Fibroblast of skin of left quadriceps (primary cell): ENCODE measurements around the gene SH3BP4.
A peak's percentile ranks its signal among the peaks of the same experiment; 100 is the strongest.

Experiments
- DNase-seq, 2 experiments: peaks; one replicate each; pipeline ENCODE4 v3.0.0-alpha.2; 2013; ENCODE audit warnings: low read depth in 2 of 2

The SH3BP4 gene, protein sequence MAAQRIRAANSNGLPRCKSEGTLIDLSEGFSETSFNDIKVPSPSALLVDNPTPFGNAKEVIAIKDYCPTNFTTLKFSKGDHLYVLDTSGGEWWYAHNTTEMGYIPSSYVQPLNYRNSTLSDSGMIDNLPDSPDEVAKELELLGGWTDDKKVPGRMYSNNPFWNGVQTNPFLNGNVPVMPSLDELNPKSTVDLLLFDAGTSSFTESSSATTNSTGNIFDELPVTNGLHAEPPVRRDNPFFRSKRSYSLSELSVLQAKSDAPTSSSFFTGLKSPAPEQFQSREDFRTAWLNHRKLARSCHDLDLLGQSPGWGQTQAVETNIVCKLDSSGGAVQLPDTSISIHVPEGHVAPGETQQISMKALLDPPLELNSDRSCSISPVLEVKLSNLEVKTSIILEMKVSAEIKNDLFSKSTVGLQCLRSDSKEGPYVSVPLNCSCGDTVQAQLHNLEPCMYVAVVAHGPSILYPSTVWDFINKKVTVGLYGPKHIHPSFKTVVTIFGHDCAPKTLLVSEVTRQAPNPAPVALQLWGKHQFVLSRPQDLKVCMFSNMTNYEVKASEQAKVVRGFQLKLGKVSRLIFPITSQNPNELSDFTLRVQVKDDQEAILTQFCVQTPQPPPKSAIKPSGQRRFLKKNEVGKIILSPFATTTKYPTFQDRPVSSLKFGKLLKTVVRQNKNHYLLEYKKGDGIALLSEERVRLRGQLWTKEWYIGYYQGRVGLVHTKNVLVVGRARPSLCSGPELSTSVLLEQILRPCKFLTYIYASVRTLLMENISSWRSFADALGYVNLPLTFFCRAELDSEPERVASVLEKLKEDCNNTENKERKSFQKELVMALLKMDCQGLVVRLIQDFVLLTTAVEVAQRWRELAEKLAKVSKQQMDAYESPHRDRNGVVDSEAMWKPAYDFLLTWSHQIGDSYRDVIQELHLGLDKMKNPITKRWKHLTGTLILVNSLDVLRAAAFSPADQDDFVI

DNA sequence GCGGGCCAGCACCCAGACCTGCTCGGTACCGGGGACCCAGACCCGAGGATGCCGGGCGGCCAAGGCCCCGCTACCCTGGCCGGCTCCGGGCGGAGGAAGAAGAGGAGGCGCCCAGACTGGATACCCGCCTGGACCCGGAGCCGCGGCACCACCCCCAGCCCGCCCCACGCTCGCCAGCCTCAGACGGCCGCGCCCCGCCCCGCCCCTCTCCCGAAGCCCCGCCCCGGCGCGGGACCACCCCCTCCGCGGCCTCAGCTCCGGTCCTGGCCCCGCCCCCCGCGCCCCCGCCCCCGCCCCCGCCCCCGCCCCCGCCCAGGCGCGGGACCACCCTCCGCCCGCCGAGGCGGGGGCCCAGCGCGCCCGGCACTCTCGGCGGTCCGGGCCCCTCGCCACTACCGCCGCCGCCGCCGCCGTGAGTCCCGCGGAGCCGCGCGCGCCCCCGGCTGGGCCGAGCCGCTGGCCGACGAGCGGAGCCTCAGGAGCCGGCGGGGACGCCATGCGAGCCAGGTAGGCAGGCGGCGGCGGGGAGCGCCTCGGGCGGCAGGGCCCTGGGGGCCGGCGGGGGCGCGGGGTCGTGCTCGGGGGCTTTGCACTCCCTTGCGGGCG is at the start of gene SH3BP4:
TSS of gene SH3BP4 (plus strand) at position 354 of the 606 bp plus-strand sequence. CDS start 82,986 bp downstream, outside the sequence.
- peak; percentile 64 to 67 for DNase-seq

DNA sequence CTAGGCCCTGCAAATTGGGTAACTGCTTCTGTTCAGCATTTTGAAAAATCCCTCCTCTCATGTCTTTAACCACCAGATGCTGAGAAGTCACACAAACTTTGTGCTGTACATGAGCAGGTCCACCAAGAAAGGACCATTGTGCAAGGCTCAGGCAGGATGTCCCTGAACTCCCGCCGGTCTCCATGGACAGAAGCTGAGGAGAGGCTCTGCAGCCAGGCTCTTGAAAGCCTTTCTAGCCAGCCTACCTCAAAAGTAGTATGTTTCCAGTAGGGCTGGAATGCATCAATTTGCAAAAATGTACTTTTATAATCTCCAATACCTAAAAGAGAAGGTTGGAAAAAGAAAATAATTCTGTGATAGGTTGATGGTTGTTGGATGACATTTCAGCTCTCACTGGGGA is 47.0 kb upstream of the SH3BP4 start:
- DNase-seq = no peak

DNA sequence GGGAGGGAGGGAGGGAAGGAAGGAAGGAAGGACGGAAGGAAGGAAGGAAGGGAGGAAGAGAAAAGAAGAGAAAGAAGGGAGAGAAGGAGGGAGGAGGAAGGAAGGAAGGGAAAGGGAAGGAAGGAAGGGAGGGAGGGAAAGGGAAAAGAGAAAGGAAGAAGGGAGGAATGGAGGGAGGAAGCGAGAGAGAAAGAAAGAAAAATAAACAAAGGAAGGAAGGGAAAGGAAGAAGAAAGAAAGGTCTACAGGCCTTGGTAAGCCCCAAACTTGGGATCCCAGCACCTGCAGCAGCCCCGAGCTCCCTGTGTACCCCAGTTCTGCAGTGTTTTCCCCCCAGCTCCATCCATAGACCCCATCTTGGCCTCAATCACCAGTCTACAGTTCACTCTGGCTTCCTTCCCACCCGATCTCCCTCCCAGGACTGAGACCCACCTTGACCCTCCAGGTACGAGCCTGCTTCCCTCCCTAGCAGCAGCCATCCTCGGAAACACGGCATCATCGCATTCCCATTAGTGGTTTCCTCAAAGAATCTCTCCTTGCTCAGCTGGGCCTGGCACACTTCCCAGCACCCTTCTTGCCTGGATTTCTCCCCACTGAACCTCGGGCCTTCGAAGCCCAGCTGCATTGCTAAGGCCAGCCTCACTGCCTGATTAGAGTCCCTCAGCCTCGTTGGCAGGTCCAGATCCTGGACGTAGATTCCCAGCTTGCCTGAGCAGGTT is 46.1 kb upstream of the SH3BP4 start:
- DNase-seq = peak; percentile 17 to 26

DNA sequence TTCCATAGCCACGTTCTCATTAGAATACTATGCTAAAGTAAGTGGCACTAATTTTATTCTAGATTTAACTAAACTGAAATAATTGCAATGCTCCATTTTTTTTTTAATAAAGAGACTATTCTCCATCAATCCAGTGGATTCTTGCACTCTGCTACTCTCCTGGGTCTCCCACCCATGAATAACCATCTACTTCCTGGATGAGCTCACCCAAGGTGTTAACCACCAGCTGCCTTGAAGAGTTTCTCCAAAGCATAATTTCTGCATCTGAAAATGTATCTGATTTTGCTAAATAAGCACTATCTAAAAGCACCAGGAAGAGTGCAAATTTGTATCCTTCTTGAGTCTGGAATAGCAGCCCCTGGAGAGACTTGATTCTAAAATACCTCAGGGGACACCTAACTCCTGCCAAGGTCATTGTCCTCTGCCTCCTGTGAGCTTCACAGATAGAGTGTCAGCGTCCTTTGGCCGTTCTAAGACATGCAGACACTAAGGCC is 41.6 kb upstream of the SH3BP4 start:
- no peak for DNase-seq

DNA sequence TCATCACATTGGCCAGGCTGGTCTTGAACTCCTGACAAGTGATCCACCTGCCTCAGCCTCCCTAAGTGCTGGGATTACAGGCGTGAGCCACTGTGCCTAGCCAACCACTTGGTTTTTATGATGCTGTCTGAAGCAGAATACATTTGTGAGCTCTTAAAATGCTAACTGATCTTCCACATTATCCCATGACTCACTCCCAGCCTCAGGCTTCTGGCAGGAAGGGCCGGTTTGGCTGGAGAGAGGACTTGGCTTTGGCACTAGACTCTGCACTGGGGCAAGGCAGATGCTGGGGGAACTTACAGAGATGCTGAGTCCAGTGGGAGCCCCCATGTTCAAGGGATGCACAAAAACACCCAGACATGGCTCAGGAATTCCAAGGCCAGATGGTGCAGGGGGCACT is 40.5 kb upstream of the SH3BP4 start:
- DNase-seq = peak in 1 of 2 experiments; percentile 14

DNA sequence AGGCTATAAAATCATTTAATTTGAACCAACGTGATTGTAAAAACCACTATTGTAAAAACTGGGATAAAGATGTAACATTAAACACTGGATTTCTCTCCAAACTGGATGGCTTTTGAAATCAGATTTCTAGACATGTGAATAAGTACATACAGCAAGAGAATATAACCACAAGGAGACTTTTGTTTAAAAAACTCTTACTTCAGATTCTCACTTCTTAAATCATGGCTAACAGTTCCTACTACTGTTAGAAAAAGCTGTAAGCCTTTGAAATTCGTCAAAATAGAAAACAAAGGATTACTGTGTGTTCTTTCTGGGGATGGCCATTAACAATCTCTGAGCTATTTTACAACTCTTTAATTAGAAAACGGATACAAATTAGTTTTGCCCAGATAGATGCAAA is 39.4 kb upstream of the SH3BP4 start:
- DNase-seq = no peak

DNA sequence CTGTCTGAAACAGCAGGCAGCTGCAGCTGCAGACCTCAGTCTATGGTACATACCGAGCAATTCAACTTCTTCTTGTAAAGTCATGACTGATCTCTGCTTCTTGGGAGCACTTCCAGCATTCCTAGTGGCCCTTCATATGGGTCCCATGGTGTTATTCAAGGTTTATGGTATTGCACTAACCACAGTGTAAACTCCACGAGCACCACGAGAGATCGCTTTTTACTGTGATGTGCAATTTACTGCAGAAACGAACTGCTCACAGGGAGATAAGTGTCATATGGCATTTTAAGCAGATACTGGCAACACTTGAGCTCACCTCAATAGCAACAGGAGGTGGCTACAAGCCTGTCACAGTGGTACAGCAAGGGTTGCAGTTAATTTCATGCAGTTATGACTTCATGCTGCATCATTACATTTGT is 38.6 kb upstream of the SH3BP4 start:
- no peak for DNase-seq

DNA sequence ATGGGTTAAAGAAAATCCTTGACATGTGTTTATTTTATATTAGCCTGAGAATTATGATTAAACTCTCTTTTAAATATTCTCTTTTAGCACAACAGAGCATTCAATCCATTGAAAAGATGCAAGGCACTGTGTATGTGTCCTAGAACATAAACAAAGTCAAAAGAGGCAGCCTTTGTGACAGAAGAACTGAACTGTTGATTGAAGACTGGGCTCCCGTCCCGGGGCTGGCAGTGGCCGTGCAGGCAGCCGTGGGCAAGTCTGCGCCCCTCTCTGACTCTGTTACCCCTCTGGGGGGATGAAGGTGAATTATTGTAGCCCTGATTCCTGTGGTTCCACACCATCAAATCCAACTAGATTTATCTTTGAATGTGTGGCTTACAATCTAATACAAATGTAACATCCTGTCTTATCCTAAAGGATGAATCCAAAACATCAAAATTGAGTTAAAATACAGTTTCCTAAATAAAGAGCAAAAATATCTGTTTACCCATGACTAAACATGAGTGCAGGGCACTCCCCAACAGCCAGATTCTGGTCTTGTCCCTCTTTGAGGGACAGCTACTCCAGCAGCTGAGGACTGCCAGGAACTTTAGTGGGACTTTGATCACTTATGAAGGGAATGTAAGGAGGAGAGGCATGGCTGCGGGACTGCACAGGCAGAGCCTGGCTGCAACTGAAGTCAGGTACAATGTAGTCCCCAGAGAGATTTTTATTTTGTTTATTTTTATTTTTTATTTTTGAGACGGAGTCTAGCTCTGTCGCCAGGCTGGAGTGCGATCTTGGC is 37.3 kb upstream of the SH3BP4 start:
- no peak for DNase-seq

DNA sequence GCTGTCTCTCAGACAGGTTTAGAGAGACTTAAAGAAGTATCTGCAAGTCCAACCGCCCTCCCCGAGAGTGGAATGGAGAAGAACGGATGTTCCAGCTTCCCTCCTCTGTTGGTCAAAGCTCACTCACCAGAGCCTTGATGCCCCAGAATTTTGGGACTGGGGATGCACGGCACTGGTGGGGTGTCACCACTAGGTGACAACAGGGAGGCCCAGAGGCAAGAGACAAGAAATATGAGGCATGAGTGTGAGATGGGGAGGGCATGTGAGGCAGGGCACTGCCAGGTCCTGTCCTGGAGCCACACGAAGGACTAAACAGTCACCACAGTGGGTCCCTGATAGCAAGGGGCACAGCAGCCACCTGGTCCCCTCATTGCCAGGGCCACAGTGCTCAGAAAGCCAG is 35.1 kb upstream of the SH3BP4 start:
- no peak for DNase-seq

DNA sequence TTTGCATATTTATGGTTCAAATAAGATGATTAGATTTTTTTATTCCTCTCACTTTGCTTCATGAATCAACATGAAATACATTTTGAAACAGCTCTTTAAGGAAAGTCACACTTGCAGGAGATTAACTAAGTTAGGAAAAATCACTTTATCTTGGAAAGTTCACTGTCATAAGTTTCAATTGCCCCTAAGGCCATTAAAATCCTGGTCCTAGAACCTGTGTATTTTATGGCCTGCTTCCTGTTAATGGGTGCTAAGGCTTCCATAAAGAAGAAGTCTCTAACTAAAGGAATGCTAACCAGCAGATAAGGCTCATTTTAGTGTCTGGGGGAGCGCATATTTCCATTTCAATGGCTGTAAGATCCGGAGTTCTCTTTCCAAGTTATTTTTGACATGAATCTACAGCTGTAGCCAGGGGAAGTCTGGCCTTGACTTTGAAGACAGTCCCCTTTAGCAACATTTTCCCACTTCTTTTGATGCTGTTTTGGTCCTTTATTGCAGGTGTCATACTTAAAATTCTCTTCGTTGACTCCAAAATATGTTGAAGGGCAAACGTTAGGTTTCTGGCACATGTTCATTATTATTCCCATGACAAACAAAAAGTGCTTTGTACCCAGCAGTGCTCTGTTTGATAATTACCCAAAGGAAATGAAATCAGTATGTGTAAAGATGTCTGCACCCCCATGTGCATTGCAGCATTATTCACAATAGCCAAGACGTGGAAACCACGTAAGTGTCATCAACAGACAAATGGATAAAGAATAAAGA is 34.4 kb upstream of the SH3BP4 start:
- no peak for DNase-seq

DNA sequence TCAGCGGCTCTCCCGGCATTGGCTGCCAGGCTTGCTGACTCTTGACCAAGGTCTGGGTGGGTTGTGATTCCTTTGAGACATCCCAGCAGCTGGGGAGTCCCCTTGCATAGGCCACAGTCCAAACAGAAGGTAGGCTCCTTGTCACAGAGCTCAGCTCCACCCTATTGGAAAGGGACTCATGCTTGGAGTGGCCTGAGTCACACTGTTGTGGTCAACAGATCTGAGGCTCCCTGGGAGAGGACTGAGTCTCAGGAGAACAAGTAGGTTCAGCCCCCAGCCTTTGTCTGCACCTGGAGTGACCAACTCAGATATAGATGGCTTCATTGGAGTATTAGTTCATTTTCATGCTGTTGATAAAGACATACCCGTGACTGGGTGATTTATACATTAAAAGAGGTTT is 32.1 kb upstream of the SH3BP4 start:
- DNase-seq = no peak

DNA sequence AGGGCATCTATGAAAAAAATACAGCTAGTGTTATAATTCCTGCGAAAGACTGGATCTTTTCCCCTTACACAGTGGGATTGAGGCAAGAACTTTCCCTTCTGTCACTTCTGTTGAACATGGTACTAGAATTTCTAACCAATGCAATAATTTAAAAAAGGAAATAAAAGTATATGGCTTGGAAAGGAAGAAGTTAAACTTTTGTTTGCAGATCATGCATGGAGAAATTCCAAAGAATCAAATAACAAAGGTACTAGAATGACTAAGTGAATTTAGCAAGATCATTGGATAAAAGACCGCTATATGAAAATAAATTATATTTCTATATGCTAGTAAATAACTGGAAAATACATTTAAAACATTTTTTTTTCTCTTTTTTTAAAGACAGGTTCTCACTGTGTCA is 31.0 kb upstream of the SH3BP4 start:
- no peak for DNase-seq

DNA sequence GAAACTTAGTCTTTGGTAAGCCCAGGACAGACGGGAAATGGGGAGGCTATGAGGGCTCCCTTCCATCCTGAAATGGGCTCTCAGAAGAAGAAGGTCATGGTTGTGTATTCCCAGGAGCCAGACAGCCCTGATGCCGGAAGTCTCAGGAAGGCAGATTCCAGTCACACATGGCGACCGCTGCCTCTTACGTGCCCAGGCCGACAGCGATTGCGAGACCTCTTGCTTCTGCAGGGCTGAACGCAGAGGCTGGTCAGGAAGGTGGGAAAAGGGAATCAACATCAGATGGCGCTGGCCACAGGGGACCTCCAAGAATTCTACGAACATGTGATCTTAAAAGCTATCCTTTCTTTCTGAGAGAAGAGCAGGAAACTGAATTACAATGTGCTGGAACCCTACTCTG is 22.8 kb upstream of the SH3BP4 start:
- no peak for DNase-seq

DNA sequence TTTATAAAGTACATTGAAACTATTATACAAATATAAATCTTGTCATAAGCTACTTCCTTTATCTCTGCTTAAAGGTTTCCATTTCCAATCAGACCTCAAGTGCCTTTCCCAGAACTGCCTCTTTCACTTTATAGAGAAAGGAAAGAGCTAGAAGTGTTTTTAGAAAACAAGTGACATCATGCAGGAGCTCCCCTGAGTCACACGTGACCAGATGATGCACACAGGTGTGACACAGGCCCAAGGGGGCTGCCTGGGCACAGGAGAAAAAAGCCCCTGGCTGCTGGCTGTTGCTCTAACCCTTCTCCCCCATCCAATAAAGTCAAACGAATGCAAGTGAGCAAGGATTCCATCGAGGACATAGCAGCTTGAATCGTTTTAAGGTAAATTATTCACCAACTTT is 21.4 kb upstream of the SH3BP4 start:
- DNase-seq = no peak

DNA sequence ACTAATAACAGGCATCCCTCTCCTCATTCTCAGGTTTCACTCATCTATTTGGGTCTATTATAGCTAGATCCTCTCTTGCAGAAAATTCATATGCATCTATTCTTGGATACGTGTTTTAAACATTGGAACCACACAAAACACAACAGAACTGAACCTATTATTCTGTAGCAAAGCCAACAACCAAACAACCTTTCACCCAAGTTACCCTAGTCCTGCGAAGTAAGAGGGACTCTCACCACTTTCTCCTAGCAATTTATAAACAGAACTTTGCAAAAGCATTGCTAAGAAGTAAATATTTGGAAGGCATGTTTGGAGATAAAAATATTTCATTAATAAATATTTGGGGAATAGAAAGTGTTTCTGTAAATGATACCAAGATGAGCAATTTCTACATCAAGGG is 20.4 kb upstream of the SH3BP4 start:
- no peak for DNase-seq

DNA sequence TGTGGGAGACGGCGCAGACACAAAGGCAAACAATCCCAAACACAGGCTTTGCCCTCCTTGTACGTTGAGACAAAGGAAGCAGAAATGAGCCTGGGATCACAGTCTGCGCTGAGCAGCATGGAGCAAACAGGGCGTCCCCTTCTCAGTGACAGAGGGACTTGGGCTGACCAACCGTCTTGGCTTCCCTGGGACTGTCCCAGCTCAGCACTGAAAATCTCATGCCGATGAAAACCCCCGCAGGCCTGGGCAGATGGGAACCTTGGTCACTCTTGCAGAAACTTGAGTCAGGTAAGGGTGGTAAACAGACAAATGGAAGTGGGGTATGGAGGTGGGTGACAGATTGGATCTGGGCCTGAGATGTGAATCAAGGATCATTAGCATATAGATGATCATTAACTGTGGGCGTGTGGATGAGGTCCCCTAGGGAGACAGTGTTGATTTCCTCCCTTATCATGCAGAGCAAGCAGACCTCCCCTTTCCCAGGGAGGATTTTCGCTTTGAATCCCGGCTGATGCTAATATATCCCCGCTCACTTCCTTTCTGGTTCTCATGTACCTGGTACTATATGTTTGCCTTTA is 19.1 kb upstream of the SH3BP4 start:
- no peak for DNase-seq

DNA sequence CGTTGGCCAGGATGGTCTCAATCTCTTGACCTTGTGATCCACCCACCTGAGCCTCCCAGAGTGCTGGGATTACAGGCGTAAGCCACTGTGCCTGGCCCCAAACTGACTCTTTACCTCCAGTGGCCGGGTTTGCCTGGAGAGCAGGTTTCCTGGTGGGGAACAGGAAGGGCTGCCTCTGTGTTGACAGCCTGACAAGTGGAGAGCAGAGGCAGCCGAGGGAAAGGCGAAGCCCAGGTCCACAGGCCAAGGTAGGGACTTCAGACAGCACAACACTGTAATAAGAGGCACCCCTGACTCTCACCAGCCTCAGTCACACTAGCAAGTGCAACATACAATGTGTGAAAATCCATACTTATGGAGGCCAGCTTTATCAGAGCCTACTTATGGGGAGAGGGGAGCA is 16.5 kb upstream of the SH3BP4 start:
- no peak for DNase-seq

DNA sequence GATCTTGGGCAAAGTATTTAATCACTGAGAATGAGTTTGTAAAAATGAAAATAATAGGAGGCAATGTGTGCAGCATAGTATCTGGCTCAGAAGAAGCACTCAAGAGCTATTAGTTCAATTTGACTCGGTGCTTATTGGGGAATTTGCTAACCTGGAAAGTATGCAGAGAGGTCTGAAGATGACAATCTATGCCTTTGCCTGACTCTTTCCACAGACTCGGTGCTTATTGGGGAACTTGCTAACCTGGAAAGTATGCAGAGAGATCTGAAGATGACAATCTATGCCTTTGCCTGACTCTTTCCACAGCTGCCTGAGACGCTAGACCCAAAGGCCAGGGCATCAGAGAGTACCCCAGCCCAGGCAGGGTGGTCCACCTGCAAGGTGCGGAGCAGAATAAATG is 12.2 kb upstream of the SH3BP4 start:
- DNase-seq = no peak

DNA sequence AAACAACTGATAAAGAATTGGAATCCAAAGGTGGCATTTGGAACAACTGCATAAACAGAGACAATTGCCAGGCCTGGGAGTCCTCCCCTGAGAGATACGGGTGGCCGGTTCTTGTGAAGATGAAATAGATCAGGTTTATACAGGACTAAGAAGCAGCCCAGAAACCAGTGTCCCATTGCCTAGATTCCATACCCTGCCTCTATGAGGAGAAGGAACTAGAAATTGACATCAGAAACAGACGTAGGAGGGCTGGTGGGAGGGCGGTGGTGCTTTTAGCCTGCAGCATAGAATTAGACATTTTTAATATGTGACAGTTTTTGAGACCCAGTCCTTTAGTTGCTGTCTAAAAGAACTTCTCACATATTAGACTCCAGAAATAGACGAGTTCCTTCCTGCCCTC is 11.8 kb upstream of the SH3BP4 start:
- no peak for DNase-seq

DNA sequence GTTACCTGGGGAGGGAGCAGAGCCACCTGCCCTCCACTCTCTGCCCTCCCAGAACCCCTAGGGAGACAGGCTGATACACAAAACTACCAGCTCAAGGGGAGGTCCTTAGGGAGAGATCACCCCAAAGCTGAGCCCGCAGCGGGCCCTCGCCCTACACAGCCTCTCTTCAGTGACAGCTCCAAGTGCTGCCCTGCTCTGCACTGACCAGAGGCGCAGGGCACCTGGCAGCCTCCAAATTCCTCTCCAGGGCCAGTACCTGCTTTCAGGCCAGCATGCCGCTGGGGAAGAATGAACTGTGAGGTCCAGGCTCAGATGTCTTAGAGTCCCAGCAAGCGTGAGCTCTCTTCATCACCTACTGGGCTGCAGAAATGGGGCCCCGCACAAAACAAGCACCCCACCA is 11.3 kb upstream of the SH3BP4 start:
- DNase-seq = no peak
